Ovary (tissue), 9 donors: ENCODE results near the gene SBF2. TPM values are rescaled to one million over a fixed set of nuclear protein-coding genes. Genes with fewer than 3 reads are reported as not detected.

ENCODE experiments used
- DNase-seq, 5 donors: peaks; one replicate each; pipeline ENCODE4 v3.0.0-alpha.2; 2019 to 2020
- H3K27ac ChIP-seq, 2 donors: fragments of 200-600 bp; one replicate each; pipeline versions ENCODE4 v1.5.1 to v1.8.0; 2019 to 2022
- H3K27me3 ChIP-seq: fragments of 200-600 bp; one replicate; pipeline ENCODE4 v1.8.0; 2022
- H3K36me3 ChIP-seq: fragments of 200-600 bp; sonication (generic); one replicate; pipeline ENCODE4 v1.5.1; 2019
- H3K4me1 ChIP-seq: one replicate; pipeline ENCODE4 v1.8.1; 2013; ENCODE audit warnings: mild to moderate bottlenecking, moderate library complexity; ENCODE audit not compliant: insufficient read depth
- H3K4me3 ChIP-seq: fragments of 200-600 bp; sonication (generic); one replicate; pipeline ENCODE4 v1.5.1; 2017
- H3K9me3 ChIP-seq, 2 donors: fragments of 200-600 bp in 1 of 2; sonication (generic) in 1 of 2; one replicate each; pipeline versions ENCODE4 v1.5.1 to v1.8.1; 2013 to 2019; ENCODE audit warnings: mild to moderate bottlenecking in 1 of 2, moderate library complexity in 1 of 2
- CTCF ChIP-seq, 3 donors: fragments of 450-650 bp in 2 of 3; fragments of 200-600 bp in 1 of 3; IDR thresholded peaks; one replicate each; pipeline versions ENCODE4 v1.5.1 to v1.8.0; 2016 to 2022; ENCODE audit warnings: antibody characterized with exemption in 3 of 3, mild to moderate bottlenecking in 1 of 3
- EP300 ChIP-seq: sonication (generic); formaldehyde crosslinking; IDR thresholded peaks from one replicate; pipeline ENCODE4 v1.6.1; 2017; ENCODE audit warnings: antibody characterized with exemption
- POLR2A ChIP-seq: fragments of 450-650 bp; IDR thresholded peaks from one replicate; pipeline ENCODE4 v1.6.1; 2017; ENCODE audit warnings: antibody characterized with exemption, mild to moderate bottlenecking, moderate library complexity
- WGBS, 3 donors: extraction: QIAGEN DNeasy Blood & Tissue Kit in 1 of 3; methylation state at CpG; one replicate each; pipeline versions ENCODE4 v1.1.5 to v1.1.7; 2013 to 2017; 5-methylcytosine and 5-hydroxymethylcytosine counted together
- intact Hi-C, 4 donors: fragments of 100-400 bp; cut with DNase I; formaldehyde crosslinking; loops; one replicate each; pipeline versions ENCODE4 v1.11.0 to v1.15.1; 2022 to 2023
- polyA plus RNA-seq, 2 donors: library from polyadenylated mRNA; stranded (reverse); fragments of 200-250 nt in 1 of 2; fragments of 350-450 nt in 1 of 2; fragmentation: Illumina TruSeq in 1 of 2; extraction: RNeasy Lipid Tissue Mini Kit (QIAGEN cat#74804) in 1 of 2; gene quantifications; one replicate each; pipeline ENCODE4 v1.2.3, GENCODE V29; 2013 to 2014
- total RNA-seq, 7 donors: library from RNA; depleted of rRNA in 2 of 7; stranded (reverse); fragments of >200 nt in 2 of 7; fragmentation: NEBNext Ultra II Directional in 3 of 7; extraction: Animal tissue kit (Norgen Biotek cat#: 25700) in 3 of 7; gene quantifications; one replicate each; pipeline versions ENCODE4 v1.1.0 to v1.2.4, GENCODE V29; 2016 to 2023
- donor health status: DM: no; HTN: no; CAD: no; lungs with moderate emphysema.
- donor health status: DM: no; HTN: no; CAD: no.
- donor health status: Bipolar disorder and iron deficiency.
- donor health status: DM: yes; HTN: yes; CAD: no.
- donor health status: DM: no; HTN: no; CAD: no.
- donor health status: DM: yes; HTN: yes; CAD: no.

SBF2 gene
- total and polyA plus RNA-seq, 9 donors = 27.4 to 77.5 (median 50.8) TPM

DNA sequence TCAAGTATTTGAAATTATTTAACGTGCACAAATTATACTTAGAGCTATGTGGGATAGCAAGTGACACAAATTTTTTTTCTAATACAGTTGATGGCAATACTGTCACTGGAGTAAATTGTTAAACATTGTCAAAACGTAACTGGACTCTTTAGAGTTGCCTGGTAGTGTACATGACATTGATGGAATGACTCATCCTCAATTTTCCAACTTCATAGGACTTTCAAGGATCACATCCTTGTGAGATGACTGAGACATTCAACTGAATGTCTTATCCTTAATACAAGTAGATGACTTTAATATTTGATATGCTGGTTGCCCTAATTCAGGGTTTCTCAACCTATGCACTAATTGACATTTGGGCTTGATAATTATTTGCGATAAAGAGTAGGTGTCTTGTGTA lies 320.1 kb downstream of the SBF2 start:
- no peak for DNase-seq
- intact Hi-C loops = loop anchor here (2.0 to 10.0 kb wide), 5 partner anchors 215 to 333 kb away; partner anchors contain the start of gene ADM (in 2 of the 4)
- Histone ChIP-seq H3K27me3 (no peaks in the 10 kb centered on the region), H3K36me3 (no peaks in the 10 kb centered on the region), H3K4me3 (no peak overlapping the region), H3K4me1 (no peaks in the 10 kb centered on the region), H3K9me3 (no peaks in the 10 kb centered on the region), H3K27ac (no peak overlapping the region)
- 90 to 94% (median 90%) methylated on average over 3 of the region's 3 CpGs for WGBS, 3 donors
- TF ChIP-seq CTCF (IDR thresholded peaks at IDR 0.05) (no peak), POLR2A (no peak), EP300 (no peak)

GRCh38 chr11:9972989-9973388 lies 321.0 kb downstream of the SBF2 start:
- DNase-seq = peak in 1 of 5 donors; percentile 29
- intact Hi-C loops = loop anchor here (2.0 to 10.0 kb wide), 5 partner anchors 214 to 334 kb away; partner anchors contain the start of gene ADM (in 2 of the 4)

DNA sequence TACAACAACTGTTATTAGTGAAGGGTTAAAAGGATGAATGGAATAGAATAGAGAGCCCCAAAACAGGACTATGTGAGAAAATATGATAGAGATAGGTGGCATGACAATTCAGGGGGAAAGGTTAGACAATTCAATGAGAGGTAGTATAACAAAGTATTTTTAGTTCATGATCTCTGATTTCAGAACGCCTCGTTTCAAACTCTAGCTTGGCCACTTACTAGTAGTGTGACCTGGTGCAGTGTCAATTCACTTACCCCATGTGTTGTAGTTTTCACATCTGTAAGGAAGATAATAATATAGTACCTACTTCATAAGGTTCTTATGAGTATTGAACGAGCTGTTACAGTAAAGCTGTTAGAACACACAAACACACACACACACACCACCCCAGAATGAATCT lies 322.1 kb downstream of the SBF2 start:
- no peaks in the 10 kb centered on the region for H3K27me3 ChIP-seq
- DNase-seq = no peak
- no peaks in the 10 kb centered on the region for H3K36me3 ChIP-seq
- intact Hi-C loops = loop anchor here (2.0 to 10.0 kb wide), 5 partner anchors 213 to 335 kb away; partner anchors contain the start of gene ADM (in 2 of the 4)
- TF ChIP-seq CTCF (IDR thresholded peaks at IDR 0.05) (no peak), EP300 (no peak), POLR2A (no peak)
- H3K27ac ChIP-seq = no peak overlapping the region
- no peaks in the 10 kb centered on the region for H3K9me3 ChIP-seq
- no peaks in the 10 kb centered on the region for H3K4me1 ChIP-seq
- H3K4me3 ChIP-seq = no peak overlapping the region
- 85 to 92% (median 89%) methylated on average over 3 of the region's 3 CpGs for WGBS, 3 donors

More at GRCh38 chr11:9972989-9973388, 321.0 kb downstream of the SBF2 start:
- H3K36me3 ChIP-seq = no peaks in the 10 kb centered on the region
- 5 to 9% (median 7%) methylated on average over 7 of the region's 7 CpGs for WGBS, 3 donors
- H3K27me3 ChIP-seq = no peaks in the 10 kb centered on the region
- no peak overlapping the region for H3K27ac ChIP-seq
- H3K4me3 ChIP-seq = no peak overlapping the region
- H3K4me1 ChIP-seq = no peaks in the 10 kb centered on the region
- TF ChIP-seq POLR2A (no peak), CTCF (IDR thresholded peaks at IDR 0.05) (peak; percentile 18 to 67 (median 60)), EP300 (no peak)
- no peaks in the 10 kb centered on the region for H3K9me3 ChIP-seq

GRCh38 chr11:9969068-9969467 lies 325.0 kb downstream of the SBF2 start:
- TF ChIP-seq EP300 (no peak), CTCF (IDR thresholded peaks at IDR 0.05) (no peak), POLR2A (no peak)
- 85 to 87% (median 87%) methylated on average over 2 of the region's 2 CpGs for WGBS, 3 donors
- intact Hi-C loops = no loop called here
- Histone ChIP-seq H3K27ac (no peak overlapping the region), H3K36me3 (no peaks in the 10 kb centered on the region), H3K9me3 (no peaks in the 10 kb centered on the region), H3K27me3 (no peaks in the 10 kb centered on the region), H3K4me3 (no peak overlapping the region), H3K4me1 (no peaks in the 10 kb centered on the region)
- no peak for DNase-seq
